Measurements from ENCODE around the gene GTF2F2.
"Not testable (repeated sequence)": the region's sequence is repeated elsewhere in the genome, so short reads cannot be mapped to it uniquely, and the experiment has no call there.

Gene GTF2F2

DNA sequence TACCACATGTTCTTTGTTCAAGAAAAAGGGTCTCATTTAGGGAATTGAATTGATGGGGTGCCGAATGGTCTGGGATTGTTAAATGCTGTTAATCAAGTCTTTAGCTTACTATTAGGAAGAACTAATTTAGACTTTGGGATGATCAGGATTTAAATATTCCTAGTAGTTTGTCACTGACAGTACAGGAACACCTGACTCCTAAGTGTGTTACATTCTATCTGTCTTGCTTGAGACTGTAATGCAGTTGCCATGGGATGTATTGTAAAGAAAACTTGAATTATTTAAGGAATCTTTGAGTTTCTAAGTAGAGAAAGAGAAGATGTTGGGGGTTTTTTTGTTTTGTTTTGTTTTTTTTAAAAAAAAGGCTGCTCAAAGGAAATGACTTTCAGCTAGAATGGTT, 98.4 kb downstream of the GTF2F2 start:
- DNase-seq (ENCODE audit: low read depth, low spot score): no peak

DNA sequence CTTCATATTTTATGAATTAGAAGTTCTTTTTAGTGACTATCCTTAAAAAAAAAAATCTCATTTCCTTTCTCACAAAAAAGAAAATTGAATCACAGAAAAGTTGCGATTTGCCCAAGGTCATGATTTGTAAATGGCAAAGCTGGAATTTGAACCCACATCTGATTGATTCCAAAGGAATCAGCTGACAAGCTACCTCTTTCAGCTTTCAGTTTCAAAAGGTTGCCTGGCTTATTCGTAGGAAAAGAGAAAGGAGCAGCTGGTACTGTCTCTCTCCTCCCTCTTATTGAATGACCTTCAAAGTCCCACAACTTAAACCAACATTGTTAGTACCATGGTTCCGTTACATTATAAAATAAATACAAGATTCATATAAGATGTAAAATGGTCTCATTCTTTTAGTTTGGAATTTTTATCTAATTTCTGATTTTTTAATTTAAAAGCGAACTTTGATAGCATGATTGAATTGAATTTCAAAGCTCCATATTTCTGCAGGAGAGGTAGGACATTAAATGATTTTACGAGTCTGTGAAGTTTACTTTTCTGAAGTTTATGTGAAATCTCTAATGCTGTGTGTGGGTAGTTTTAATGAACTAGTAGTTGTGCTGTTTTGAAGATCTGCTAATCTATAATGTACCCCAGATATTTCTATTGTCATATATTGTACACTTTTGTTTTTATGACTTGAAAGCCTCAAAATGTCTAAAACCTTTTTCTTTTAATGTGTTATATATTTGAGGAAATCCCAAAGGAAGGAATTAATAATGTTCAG, 99.0 kb downstream of the GTF2F2 start:
- DNase-seq (ENCODE audit: low read depth, low spot score): no peak

DNA sequence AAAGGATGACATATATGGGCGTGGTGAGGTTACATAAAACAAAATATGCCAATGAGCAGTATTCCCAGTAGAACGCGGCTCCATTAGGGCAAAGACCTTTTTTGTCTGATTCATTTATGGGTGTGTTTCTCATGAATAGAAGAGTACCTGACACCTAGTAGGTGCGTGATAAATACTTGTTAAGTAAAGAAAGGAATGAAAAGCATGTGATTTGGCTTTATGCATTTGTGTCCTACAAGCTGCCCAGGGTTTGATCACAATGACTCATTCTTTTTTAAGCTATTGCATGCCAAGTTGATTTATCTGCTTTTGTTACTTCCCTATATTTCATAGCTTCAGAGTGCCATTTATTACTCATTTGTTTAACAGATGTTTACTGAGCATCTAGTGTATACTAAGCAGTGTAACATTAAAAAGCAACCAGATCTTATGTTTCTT, 99.6 kb downstream of the GTF2F2 start:
- DNase-seq (ENCODE audit: low read depth, low spot score): no peak

DNA sequence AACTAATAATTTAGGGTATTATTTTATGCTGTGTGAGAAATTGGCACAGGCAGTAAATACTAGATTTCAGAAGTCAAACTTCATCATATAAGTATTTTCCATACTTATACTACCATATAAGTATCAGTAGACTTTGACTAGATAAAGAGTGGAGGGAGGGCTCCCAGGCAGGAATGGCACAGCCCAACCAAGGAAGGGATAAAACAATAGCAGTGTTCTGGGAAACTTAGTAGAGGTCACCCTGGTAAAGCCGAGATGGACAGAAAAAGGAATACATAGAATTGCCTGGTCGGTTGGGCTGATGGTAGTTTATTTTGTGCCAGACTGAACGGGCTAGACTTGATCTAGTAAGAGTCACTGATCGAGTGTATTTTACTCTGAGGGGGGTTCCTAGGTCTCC, 100.1 kb downstream of the GTF2F2 start:
- DNase-seq (ENCODE audit: low read depth, low spot score): no peak

DNA sequence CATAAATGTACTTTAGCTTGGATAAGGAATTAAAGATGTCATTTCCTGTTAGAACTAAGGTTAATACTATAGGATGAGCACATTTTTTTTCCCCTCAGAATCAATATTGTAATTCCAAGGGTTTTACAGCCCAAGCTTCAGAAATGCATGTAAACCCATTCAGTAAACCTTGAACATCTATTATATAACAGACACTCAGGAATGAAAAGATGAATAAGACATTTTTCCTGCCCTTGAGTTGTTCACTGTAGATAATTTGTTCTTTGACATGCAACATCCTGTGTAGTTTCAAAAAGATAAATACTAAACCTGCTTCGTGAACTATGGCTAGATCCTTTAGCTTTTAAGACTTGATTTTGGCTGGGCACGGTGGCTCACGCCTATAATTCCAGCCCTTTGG, 102.2 kb downstream of the GTF2F2 start:
- DNase-seq (ENCODE audit: low read depth, low spot score): no peak

DNA sequence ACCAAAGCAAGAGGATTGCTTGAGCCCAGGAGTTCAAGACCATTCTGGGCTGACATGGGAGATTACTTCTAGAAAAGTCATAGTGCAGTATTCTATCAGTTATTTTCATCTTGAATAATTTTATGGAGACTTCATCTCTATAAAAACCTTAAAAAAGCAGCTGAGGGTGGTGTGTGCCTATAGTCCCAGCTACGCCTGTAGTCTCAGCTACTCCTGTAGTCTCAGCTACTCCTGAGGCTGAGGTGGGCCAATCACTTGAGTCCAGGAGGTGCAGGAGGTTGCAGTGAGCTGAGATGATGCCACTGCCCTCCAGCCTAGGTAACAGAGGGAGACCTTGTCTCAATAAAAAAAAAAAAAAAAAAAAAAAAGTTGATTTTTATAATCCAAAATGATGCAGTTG, 102.6 kb downstream of the GTF2F2 start:
- no peak for DNase-seq (ENCODE audit: low read depth, low spot score)

DNA sequence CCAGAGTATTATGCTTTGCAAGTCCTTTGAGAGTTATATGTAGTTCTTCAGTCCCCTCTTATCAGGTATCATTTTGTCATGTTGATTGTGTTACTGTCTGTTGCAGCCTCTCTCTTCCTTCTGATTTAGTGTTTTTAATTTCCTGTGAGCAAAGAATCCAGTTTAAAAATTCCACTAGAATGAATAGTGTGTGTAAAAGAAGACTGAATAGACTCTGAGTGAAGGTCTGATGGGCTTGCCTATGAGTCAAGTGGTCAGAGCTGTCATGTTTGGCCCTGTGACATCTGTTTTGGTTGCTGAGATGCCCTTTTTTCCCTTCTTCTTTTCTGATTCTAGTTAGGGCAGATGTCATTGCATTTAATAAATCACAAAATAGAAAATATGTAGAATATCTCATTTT, 103.9 kb downstream of the GTF2F2 start:
- DNase-seq (ENCODE audit: low read depth, low spot score): no peak

DNA sequence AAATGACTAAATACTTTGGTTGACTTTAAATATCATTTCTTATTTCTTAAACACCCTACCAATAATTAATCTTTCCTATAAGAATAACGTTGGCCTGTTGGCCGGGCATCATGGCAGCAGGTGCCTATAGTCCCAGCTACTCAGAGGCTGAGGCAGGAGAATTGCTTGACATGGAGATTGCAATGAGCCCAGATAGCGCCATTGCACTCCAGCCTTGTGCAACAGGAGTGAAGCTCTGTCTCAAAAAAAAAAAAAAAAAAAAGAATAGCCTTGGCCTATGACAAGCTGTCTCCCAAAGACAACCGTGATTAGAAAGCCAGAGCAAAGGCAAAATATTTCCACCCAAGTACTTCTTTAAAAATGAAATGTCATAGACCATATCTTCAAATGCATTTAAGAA, 105.1 kb downstream of the GTF2F2 start:
- no peak for DNase-seq (ENCODE audit: low read depth, low spot score)

DNA sequence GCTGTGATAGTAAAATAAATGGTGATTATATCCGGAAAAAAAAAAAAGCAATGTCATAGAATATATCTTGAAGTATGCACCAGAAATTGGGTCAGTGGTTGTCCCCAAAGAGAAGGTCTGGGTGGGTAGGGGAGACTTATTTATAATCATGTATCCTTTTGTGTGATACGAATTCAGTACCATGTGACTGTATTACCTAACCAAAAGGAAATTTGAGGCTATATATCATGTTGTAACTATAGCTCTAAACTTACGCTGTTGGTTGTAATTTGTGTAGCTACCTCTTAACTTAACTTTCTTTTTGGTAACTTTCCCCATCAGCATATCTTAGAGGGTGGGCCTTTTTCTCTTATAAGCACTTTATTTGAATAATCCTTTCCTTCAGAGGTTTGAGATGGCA, 105.7 kb downstream of the GTF2F2 start:
- no peak for DNase-seq (ENCODE audit: low read depth, low spot score)

DNA sequence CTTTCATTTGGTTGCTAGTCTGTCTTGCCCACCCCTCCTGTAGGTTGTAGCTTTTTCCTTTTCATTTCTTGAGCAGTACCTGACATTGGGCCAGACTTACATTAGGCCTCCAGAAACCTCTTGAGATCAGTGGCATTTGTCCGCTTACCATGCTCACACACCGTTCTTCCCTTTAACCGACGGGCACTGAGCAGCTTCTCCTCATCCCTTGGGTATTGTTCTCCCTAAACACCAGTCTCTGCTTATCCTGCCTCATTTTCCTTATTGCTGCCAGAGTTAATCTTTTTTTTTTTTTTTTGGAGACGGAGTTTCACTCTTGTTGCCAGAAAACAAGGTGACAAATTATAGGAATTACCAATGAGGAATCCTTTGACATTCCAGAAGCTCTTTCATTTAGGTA, 107.7 kb downstream of the GTF2F2 start:
- no peak for DNase-seq (ENCODE audit: low read depth, low spot score)

DNA sequence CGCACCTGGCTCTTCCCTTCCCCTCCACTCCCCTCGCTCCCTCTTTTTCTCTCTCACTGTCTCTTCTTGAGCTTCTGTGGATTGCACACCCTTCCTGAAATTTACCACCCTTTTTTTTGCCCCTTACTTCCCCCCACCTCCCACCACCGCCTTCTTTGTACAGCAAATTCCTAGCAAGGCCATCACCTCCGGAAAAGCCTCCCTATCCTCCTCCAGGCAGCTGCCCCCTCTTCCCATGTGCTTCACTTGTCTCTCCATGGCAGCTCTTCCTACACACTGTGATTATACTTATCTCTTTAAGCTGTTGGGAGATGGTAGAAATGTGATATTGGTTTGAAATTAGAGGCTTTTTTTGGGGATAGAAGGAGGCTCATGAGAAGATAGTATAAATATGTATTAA, 108.9 kb downstream of the GTF2F2 start:
- no peak for DNase-seq (ENCODE audit: low read depth, low spot score)

DNA sequence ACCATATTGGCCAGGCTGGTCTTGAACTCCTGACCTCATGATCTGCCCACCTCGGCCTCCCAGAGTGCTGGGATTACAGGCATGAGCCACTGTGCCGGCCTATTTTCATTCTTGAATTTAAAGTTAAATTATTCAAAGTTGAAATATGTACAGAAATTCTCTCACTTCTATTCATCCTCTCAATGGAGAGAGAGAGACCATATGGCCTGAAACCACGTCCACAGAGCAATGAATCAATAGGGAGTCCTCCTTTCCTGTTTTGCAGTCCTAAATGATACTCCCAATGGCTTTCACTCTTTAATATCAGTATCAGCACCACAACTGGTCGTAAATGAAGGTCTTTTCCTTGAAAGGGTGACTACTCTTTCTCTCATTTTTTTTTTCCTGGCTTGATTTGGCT, 111.0 kb downstream of the GTF2F2 start:
- DNase-seq (ENCODE audit: low read depth, low spot score): no peak

DNA sequence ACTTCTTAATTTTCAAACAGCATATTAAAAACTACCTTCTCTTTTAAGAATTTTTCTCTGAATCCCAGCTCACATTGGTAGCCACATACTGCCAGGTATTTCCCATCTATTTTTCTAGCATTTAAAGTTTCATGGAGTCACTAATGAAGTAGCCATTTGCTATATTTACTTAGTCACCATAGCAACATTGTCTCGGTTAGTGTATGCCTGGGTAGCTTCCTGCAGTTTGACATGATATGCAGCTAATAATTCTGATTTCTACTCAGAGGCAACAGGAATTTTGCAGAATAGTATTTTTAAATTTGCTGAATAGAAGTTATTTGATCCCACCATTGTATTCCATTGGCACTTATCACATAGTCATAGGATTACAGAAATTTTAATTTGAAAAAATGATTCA, 111.4 kb downstream of the GTF2F2 start:
- no peak for DNase-seq (ENCODE audit: low read depth, low spot score)

DNA sequence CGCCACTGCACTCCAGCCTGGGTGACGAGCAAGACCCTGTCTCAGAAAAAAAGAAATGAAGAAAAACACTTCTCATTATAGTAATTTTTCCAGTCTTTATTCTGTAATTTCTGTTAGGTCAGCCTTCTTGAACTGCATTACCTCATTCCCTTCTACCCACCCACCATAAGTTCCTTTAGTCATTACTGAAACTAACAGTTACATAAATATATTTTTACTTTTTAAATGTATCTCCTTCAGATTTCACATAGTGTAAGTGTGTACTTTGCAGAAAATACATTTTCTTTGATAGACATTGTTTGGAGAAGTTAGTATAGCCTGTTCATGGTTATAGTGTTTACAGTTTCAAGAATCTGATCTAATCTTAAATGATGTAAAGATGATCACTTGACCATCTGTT, 112.3 kb downstream of the GTF2F2 start:
- DNase-seq (ENCODE audit: low read depth, low spot score): no peak

DNA sequence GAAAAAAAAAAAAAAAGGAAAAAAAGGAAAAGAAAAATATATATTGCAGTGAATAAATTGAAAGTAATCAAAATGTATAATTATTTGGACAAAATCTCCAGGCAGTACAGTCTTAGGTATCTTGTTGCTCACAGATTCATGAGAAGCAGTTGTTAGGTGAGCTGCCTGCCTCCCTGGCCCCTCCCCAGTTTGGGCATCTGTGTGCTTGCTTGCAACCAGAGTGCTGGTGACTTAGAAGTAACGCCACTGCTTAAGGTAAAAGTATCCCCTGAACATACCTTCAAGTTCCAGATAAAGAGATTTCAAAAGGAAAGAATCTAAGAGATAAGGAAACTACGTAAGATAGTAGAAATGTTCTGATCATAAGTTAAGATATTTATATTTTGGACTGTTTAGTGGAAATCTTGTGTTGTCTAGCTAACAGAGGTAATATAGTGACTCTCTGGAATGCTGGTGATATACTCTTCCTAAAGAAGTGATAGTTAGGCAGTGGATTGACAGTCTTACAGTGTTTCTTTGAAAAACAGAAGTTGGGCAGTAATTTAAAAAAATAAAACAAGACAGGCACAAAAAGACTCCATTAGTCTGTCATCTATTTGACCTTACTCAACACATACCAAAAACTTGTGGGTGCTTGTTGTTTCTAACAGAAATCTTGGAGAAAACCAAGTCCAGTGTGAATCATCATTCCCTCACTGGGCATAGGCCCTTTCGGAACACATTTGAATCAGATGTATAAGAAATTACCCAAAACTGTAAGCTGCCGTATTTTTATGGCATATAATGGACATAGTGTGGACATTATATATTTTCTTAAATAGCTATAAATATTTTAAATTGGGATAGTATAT, 118.9 kb downstream of the GTF2F2 start:
- DNase-seq (ENCODE audit: low read depth, low spot score): no peak

DNA sequence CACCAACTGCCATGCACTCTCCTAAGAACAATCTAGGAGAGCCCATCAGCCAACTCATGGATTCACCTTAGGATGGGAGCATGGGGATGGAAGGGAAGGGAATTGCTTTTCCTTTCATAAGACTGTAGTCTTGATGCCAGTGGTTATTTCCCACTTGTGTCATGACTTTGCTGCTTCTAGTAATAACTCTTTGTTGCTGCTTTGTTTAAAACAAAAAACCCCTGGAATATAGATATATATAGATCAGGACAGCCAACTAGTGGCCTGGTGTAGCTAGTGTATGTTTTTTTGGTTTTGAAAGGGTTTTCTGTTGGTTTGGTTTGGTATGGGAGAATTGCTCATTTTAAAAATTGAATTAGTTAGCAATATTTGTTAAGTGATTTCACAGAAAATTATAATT, 119.8 kb downstream of the GTF2F2 start:
- no peak for DNase-seq (ENCODE audit: low read depth, low spot score)

DNA sequence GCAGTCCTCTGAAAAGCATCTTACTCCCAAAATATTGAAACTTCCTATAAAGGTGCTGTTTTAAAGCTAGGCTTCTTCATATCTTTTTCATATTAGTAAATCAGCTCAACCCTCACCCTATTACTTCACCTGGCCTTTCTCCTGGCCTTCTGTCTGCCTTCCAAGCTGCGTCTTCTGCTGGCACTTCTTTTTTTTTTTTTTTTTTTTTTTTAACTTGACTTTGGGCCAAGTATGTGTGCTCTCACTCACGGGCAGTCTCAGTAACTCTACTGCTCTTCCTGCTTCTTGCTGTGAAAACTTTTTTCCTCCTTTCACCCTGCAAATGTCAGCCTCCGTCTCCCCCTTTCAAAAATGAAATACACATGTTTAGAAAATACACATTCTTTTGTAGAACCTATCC, 121.8 kb downstream of the GTF2F2 start:
- DNase-seq (ENCODE audit: low read depth, low spot score): no peak

DNA sequence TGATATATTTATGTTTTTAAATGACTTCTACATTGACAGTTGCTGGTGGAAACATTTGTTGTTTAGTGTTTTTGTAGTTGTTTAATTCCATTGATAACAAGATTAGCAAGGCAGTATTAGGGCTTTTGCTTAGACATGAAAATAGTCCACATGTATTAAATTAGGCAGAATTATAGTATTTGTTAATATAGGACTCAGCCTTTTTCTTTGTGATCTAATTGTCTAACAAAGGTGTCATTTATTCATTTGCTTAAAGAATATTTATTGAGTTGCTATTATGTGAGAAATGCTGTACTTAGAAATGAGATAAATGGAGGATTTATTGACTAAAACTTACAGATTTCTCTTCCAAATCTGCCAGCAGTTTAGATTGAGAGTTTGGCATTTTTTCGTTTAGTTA, 122.2 kb downstream of the GTF2F2 start:
- DNase-seq (ENCODE audit: low read depth, low spot score): no peak

DNA sequence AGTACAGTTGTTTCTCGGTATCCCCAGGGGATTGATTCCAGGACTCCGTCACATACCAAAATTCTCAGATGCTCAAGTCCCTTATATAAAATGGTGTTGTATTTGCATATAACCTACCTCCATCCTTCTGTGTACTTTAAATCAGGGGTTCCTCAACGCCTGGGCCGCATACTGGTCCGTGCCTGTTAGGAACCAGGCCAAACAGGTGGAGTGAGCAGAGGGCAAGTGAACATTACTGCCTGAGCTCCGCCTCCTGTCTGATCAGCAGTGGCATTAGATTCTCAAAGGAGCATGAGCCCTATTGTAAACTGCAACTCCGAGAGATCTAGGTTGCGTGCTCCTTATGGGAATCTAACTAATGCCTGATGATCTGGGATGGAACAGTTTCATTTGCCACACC, 122.8 kb downstream of the GTF2F2 start:
- DNase-seq (ENCODE audit: low read depth, low spot score): no peak

DNA sequence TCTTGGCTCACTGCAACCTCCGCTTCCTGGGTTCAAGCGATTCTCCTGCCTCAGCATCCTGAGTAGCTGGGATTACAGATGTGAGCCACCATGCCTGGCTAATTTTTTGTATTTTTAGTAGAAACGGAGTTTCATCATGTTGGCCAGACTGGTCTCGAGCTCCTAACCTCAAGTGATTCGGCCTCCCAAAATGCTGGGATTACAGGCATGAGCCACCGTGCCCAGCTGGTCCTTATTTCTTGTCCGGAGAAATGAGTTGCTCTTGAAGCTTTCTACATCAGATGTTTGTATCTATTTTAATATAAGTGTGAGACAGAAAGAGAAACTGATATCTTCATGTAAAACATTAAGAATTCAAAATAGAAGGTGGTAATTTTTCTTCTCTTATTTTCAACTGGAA, 124.4 kb downstream of the GTF2F2 start:
- DNase-seq (ENCODE audit: low read depth, low spot score): not testable (repeated sequence)

DNA sequence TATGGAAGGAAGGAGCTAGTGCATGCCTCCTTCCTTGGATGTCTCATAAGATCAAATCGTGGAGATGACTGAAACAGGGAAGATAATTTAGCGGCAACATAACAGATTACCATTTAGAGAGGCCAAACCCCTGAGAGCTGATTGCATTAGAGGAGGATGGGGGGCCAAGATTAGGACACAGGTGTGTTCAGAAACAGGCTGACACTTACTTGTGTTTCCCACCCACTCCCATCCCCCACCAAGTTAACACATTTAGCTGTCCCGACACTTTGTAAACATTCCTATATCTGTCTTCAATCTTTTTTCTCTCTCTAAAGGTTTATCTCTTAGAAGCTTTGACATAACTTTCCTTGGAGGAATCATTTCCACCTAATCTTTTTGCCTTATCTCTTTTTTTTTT, 129.4 kb downstream of the GTF2F2 start:
- no peak for DNase-seq (ENCODE audit: low read depth, low spot score)

DNA sequence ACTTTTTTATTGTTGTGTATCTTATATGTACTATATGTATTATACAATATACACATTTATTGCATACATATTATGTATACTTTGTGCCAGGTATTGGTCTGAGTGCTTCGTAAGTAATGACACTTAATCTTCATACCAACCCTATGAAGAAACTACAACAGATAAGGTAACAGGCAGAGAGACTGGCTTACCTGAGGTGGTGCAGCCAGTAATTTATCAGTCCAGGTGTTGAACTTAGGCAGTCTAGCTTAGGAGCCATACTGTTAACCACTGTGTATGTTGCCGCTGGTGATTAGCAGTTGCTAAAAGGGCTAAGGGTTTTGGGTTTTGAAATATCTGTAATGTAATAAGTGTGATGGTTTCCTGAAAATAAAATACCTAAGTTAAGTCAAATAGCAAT, 134.1 kb downstream of the GTF2F2 start:
- no peak for DNase-seq (ENCODE audit: low read depth, low spot score)
